ENCODE data around the gene USE1.

The USE1 gene

DNA sequence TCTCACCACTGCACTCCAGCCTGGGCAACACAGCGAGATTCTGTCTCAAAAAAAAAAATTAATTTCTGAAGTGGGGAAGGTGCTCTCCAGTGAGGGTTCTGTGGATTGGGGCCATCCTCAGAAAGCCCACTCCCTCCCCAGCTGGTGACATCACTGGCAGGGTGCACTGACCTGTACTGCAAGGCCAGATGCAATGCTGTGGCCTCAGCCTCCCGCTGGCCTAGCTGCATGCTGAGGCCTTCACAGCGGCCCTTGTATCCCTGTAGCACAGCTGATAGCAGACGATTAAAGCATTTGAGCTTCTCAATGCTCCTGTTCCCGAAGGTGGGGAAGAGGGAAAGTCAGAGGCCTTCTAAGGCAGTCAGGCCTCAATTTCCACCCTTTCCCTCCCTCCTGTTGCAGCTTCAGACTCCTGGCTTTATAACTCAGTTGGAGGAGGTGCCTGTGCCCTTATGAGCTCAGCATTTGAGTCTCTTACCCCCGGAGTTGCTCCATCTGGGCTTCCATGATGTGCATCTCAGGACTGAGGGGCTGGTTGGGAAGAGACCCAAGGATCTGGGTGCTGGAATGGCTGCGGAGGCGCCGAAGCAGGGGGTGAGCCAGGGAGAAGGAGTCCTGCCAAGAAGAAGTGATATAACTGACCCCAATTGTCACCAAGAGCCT is 44.1 kb downstream of the USE1 start:
- DNase-seq (ENCODE audit: low spot score), result no peak

- no peak for DNase-seq (ENCODE audit: low spot score)
Measured at GRCh38 chr19:17259934-17260333, 44.8 kb downstream of the USE1 start.

- DNase-seq (ENCODE audit: low spot score), result peak; percentile 93
Measured at GRCh38 chr19:17260842-17261325, 45.7 kb downstream of the USE1 start.

DNA sequence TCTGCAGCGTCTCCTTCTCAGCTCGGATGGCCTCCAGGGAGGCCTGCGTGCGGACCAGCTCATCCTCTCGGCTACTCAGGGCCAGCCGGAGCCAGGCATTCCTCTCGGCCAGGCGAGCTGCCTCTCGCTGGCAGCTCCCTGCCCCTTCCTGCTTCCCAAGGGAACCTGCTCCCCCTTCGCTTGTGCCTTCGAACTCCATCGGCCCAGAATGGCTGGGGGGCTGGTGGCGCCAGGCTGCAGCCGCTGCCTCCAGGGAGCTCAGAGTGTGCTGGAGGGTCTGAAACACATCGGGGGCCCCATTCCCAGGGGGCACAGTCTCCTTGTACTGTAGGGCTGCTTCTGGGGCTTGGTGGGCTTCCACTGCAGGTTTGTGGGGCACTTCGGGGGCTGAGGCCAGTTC is 47.4 kb downstream of the USE1 start:
- no peak for DNase-seq (ENCODE audit: low spot score)

- DNase-seq (ENCODE audit: low spot score), result no peak
Measured at GRCh38 chr19:17263712-17264640, 48.8 kb downstream of the USE1 start.

DNA sequence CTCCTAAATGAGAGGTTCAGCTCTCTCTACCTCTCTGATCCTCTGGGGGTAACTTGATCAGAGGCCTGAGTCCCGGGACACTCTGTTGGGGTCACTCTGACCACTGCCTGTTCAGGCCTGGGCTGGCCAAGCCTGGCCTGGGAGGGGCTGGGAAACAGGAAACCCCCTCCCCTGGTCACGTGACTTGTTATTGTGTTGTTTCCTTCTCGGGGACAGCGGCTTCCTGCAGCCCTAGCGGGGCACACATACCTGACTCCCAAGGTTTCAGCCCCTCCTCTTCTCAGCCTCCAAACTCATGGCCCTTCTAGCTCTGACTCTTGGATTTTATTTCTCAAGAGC is 49.5 kb downstream of the USE1 start, which contains the start of gene USHBP1:
Gene USHBP1, minus strand, starts transcription at position 105 of the 339 bp plus-strand sequence. CDS start 446 bp downstream, outside the sequence.
- no peak for DNase-seq (ENCODE audit: low spot score)

GRCh38 chr19:17266026-17266425 is 50.9 kb downstream of the USE1 start:
- DNase-seq (ENCODE audit: low spot score), result no peak

GRCh38 chr19:17266589-17266974 is 51.4 kb downstream of the USE1 start:
- DNase-seq (ENCODE audit: low spot score), result no peak

- peak; percentile 100 for DNase-seq (ENCODE audit: low spot score)
Measured at GRCh38 chr19:17266975-17267788, 52.0 kb downstream of the USE1 start, which contains the start of gene BABAM1. Gene BABAM1, plus strand, starts transcription at chr19:17267443. Its CDS starts 1,364 bp downstream, at chr19:17268807.

DNA sequence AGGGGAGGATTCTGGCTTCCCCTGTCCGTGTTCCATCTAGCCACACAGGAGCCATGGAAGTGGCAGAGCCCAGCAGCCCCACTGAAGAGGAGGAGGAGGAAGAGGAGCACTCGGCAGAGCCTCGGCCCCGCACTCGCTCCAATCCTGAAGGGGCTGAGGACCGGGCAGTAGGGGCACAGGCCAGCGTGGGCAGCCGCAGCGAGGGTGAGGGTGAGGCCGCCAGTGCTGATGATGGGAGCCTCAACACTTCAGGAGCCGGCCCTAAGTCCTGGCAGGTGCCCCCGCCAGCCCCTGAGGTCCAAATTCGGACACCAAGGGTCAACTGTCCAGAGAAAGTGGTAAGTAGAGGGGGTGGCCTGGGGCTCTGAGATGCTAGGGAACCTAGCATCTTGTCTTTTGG is 53.6 kb downstream of the USE1 start:
- DNase-seq (ENCODE audit: low spot score), result no peak
